Tongue (tissue), 2 donors: ENCODE results near the gene PEDS1. TPM values are rescaled to one million over a fixed set of nuclear protein-coding genes. Genes with fewer than 3 reads are reported as not detected.
A peak's percentile ranks its signal among the peaks of the same experiment; 100 is the strongest.
"Not testable (repeated sequence)": the region's sequence is repeated elsewhere in the genome, so short reads cannot be mapped to it uniquely, and the experiment has no call there.

Experiments
- DNase-seq: peaks from one replicate; pipeline ENCODE4 v3.0.0-alpha.2; 2015
- total RNA-seq: library from RNA; depleted of rRNA; stranded (reverse); fragments of >200 nt; gene quantifications from one replicate; pipeline ENCODE4 v1.2.3, GENCODE V29; 2014

The PEDS1 gene
- total RNA-seq, 1 donor from 2014 or later, result 18.6 TPM

DNA sequence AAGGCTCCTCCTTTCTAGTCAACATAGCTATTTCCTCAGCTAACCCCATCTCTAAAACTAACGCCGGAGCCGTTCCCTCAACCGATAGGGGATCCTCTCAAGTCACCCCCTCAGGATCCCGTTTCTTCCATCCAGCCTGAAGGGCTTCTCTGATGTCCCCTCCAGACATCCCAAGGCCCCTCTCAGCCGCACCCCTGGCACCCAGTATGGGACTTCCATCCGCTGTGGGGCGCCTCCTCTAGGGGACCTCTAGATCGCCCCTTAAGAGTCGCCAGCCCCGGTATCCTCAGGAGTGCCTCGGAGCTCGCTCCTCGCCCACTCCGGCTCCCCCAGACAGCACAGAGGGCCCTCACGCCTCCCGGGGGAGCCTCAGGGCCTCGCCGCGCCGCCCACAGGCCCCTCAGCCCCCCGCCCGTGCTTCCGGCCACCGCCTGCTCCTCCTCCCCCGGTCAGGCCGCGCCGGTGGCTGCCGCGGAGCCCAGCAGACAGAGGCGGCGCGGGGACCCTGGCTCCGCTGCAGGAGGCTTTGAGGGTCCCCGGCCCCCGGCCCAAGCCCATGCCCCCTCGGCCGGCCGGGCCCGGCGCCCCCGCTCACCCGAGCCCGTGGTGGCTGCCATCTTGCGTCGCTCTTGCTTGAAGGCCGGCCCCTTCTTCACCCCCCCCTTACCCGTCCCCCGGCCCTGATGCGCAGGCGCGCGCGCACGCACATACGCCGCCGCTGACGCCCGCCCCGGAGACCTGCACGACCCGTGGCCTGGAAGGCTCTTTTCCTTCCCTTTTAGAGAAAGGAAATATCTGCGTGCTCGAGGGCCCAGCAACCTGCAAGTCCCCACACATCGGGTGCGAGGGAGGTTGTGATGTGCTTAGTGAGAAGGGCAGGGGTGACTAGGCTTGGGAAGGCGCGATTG, 40.8 kb downstream of the PEDS1 start, which contains the start of gene UBE2V1:
UBE2V1 (minus strand) TSS at position 639 of the 908 bp plus-strand sequence; CDS start at position 617, 22 bp downstream.
- DNase-seq, result peak; percentile 96

DNA sequence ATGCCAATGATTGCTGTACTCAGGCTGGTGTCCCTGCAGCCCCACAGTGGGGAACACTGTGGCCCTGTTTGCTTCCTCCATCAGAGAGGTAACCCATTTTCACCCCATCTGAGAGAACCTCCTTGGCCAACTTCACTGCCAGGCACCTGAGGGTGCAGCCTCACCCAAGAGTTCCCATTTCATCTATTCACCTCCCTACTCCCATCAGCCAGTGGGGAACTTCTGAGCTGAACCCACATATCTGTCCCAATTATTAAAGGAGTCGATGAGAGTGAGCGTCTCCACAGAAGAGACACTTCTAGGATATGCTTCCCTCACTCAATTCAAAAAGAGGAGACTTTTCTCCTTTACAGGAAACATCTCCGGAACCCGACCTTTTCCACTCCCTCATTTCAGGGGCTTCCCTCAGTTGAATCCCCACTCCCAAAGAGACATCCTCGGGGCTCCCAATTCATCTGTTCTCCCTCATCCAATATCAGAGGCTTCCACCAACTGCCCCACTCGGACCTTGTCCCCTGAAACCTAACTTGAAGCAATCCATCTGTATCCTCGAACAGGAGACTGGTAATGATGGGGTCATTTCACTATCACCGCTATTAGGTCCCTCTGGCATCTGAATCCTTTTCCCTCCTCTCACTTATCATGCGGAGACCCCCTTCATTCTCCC, 41.6 kb downstream of the PEDS1 start:
- no peak for DNase-seq

DNA sequence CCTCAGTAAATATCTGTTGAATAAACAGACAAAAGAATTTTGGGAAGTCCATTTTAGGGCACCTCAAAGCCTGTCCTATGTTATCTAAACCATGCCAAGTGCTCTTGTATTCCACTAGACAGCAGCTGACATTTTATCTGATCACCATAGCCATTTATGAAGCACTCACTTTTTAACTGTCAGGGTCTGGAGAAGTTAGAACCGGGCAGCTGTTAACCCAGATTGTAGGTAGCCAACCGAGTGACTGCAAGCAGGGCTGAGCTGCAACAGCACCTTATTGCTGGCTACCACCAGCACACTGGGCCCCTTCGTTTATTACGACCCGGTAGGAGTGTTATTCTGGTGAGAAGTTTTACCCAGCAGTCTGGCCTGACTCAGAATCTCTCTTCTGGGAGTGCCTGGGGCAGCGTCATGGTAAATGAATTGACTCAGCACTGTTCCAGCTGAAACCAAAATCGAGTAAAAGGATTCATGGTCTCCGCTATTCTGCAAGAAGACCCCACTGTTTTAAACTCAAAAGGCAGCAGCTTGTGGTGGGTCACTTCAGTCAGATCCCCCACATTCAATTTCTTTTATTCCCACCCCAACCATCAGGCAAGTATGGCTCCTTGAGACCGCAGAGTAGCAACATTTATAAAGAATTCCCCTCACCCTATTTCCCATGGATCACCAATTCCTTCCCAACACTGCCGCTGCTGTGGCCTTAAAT, 42.2 kb downstream of the PEDS1 start:
- no peak for DNase-seq

DNA sequence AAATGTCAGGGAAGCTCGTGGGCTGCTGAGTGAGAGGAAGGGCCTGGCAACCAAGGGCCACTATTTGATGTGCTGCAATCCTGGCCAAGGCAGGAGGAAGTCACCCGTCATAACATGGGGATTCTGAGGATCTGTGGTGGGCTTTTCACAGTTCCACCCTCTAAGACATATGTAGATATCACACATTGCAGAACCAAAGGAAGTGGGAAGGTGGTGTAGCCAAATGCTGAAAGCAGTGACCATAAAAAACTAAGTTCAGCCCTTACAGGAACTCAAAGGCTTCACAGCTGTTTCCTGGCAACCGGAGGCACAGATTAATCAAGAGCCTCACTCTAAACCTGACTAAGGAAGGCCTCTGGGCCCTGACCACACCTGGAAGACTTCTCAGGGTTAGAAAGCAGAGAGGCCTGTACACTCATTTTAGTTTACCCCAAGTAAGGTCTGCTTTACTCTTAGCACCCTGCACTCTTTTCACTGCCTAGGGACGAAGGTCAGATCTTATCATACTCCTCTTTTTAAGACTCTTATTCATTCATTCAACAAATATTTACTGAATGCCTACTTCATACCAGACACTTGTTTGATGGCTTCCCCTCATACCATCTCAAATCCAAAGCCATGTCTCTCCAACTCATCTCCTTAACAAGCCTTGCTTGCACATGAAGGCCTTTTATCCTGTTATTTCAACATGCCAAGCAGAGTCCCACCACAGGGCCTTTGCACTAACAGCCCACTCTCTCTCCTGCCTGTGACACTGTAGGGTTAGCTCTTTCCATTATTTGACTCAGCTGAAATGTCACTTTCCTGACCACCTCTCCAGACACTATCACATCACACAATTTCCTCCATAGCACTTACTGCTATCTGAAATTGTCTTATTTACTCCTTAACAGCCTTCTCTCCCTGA, 43.1 kb downstream of the PEDS1 start:
- no peak for DNase-seq

DNA sequence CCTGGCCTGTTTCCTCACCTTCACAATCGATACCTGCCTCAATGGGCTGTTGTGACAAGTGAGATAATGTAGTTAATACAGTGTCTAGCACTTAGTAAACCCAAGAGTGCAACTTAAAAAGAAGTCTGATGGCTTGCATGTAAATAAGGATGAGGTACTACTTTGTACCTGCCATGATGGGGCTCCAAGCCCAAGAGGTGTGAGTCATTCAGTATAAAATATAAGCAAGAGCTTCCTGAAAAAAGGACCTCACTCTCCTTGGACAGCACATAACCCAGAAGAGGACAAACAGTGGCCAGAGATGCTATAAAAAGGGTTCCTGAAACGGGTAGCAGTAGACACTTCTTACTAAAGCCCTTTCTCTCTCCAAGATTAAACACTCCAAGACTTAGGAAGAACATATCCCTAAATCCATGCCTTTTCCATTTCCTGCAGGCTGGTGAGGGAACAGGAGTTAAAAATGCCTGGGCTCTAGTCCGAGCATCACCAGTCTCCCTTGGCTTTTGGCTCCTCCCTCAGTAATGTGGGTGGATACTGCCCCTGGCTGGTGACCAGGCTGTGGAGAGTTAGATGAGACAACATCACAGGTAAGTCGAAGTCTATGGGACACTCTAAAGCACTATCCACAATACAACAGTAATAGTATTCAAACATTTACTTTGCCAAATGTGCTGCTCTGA, 44.8 kb downstream of the PEDS1 start:
- DNase-seq, result no peak

DNA sequence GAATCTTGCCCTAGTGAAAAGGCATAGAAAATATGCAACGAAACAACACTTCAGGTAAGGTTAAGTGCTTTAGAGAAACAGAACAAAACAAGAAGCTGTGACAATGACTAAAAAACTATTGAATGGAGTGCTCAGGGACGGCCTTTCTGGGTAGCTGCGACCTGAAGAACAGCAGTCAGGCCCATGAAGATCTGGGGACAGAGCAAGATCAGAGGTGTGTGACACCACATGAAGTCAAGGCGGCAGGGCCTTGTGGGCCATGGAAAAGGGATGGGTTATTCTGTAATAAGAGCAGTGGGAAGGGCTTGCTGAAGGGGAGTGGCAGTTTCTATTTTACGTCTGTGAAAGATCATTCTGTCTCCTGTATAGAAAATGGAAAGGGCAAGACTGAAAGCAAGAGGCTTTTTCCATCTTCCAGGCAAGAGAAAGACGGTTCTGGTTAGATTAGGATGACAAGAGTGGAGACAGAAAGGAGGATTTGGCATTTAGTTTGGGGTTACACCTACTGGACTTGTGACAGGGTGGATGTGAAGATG, 45.7 kb downstream of the PEDS1 start:
- DNase-seq, result no peak

DNA sequence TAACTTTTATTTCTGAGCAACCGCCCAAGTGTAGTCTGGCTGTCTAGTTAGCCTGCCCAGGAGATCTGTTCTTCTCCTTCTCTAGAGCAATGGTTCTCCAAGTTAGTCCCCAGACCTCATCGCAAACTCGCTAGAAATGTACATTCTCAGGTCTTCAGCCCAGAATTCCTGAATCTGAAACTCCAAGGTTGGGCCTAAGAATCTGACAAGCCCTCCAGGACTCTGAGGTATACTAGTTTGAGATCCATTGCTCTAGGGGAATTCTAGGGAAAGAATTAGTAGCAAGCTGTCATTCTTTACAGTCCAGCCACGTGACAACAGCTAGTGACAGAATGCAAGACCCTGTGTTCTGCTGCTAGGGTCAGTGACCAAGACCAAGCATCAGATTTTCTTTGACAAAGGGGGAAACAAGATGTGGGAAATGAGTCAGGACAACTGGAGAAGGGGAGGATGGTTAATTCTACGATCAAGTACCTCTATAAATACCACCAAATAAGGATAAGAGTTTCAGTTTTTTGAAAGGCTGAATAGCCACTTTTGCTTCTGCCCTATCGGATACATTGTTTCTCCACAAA, 46.4 kb downstream of the PEDS1 start:
- DNase-seq, result no peak

DNA sequence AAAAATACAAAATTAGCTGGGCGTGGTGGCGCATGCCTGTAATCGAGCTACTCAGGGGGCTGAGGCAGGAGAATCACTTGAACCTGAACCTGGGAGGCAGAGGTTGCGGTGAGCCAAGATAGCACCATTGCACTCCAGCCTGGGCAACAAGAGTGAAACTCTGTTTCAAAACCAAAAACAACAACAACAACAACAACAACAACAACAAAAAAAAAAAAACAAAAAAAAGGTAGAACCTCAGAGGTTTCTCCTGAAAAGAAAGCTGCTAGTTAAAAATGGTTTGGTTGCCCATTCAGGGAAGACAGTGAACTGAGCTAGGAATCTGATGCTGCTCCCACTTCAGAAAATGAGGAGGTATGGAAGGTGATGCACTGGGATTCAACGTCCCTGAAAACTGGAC, 46.9 kb downstream of the PEDS1 start:
- DNase-seq, result not testable (repeated sequence)

Other genes starting within 250 kb of the PEDS1 start
- gene SPATA2, start 238.2 kb downstream of the PEDS1 start, total RNA-seq, result 2.4 TPM
- gene RNF114, start 217.3 kb downstream of the PEDS1 start, total RNA-seq, result 86.4 TPM
- 0.31 TPM for gene SNAI1, start 170.7 kb downstream of the PEDS1 start, total RNA-seq
- 39.6 TPM for gene UBE2V1, start 40.6 kb downstream of the PEDS1 start, total RNA-seq
- 20.6 TPM for gene CEBPB, start 37.1 kb upstream of the PEDS1 start, total RNA-seq